ENCODE results near the gene KIF26B.
"Not testable (repeated sequence)": the region's sequence is repeated elsewhere in the genome, so short reads cannot be mapped to it uniquely, and the experiment has no call there.

KIF26B gene

DNA sequence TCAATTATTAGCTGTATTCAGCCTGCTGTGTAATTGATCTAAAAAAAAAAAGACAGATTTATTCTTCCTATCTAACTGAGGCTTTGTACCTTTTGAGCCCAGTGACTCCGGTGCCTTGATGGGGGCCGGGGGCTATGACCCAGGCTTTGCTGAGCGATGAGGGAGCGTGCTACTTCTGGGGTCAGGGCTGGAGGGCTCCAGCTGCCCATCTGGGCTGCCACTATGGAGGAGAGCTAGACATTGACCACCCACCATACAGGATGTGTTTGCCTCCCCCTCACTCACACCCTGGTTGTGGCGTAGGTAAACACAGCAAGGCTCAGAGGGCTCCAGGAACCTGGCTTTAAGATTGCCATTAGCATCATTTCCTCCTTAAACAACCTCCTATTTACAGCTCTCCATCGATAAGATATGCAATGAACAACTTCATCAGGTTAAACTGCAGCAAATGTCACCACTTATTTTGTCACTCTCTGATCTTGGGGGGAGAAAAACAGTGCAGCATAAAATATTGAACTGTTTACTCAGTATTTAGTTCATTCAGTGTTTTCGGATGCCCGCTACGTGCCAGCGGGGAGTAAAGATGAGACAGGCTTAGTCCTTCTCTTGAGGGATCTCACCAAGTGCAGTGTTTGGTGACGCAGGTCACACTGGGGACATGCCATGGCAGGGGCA, 231.6 kb downstream of the KIF26B start:
- DNase-seq (ENCODE audit: low read depth, low spot score) = no peak

DNA sequence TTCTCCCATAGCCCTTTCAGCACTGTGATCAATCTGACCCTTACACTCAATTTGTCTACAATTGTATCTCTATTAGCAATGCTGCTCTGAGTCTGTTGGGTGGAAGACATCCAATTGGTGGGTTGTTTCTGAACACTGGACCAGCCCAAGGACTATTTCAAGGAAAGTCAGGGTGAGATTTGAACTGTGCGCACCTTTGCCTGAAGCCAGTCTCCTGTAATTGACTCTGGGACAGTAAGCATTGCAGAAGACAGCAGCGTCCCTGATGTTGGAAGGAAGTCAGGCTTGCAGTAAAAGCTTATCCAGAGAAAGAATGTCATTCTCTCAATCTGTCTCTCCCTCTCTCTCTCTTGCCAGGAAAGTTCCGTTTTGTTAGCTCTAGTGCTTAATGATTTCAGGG, 233.9 kb downstream of the KIF26B start:
- no peak for DNase-seq (ENCODE audit: low read depth, low spot score)

DNA sequence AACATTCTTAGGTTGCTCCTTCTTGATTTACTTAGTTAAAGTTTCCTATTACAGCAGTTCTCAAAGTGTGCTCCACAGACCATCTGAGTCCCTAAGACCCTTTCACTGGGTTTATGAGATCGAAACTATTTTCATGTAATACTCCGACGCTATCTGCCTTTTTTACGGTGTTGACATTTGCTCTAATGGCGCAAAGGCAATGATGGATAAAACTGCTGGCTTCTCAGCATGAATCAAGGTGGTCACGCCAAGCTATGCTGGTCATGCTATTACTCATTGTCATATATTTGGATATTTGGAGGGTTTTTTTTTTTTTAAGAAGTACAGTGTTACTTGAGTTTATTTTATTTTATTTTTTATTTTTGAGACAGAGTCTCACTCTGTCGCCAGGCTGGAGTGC, 235.1 kb downstream of the KIF26B start:
- DNase-seq (ENCODE audit: low read depth, low spot score) = no peak

DNA sequence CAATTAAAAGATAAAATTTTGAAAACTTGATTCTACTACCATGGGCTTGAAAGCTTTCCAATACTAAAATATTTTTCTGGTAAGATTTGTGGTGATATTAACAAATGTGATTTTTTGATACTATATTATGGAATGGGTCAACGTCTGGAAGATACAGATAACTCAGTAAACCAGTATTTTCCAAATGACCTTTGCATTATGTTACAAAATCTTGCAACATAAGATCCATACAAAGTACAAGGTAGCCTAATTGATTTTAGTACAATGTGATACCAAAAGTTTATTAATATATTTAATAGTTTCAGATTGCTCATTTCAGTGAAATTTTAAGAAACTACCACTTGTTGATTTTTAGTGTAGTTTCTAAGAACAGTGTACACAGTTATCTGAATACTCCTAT, 236.2 kb downstream of the KIF26B start:
- DNase-seq (ENCODE audit: low read depth, low spot score) = no peak

DNA sequence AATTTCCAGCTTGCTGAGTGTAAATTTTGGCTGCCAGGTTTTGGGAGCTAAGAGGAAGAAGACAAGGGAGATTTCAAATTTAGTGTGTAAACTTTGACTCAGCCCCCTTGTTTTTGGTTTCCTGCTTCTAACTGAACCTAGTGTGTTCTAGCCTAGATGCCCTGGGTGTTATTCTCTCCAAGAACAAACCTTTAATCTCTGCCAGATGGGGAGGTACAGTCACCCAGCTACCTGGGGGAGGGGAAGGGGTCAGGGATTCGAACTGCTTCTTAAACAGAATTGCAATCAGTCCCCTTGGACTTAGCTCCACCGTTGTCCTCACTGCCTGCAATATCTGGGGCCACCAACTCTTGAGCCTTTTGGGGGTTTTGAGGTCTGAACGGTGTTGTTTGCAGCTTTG, 238.9 kb downstream of the KIF26B start:
- no peak for DNase-seq (ENCODE audit: low read depth, low spot score)

DNA sequence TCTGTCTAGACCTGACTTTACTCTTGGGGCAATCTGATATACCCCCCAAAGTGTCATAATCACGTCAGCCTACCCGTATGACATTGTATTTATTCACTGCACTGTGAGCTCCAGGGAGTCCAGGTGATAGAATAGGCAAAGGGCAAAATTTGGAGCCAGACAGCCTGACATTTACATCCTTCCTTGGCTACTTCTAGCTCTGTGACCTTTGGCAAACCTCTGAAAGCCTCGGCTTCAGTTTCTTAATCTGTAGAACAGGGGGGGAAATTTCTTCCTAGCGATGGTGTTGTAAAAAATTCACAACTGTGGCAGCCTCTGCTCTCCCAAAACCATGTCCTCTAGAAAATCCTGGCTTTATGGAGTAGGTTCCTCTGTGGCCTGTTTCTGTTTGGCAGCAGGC, 240.9 kb downstream of the KIF26B start:
- no peak for DNase-seq (ENCODE audit: low read depth, low spot score)

DNA sequence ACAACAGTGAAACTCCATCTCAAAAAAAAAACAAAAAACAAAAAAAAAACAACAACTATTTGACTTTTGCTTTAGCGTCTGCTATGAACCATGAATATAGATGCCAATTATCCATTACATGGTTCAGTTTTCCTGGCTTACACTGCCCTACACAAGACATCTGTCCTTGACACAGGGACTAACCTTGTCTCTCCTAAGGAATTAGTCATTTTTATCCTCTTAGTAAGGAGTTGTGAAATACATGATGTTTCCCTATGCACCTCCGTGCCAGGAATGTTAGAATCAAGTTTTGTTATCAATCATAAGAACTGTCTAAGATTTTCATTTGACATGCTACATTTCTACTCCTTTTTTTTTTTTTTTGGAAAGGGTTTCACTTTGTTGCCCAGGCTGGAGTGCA, 241.8 kb downstream of the KIF26B start:
- DNase-seq (ENCODE audit: low read depth, low spot score) = no peak

DNA sequence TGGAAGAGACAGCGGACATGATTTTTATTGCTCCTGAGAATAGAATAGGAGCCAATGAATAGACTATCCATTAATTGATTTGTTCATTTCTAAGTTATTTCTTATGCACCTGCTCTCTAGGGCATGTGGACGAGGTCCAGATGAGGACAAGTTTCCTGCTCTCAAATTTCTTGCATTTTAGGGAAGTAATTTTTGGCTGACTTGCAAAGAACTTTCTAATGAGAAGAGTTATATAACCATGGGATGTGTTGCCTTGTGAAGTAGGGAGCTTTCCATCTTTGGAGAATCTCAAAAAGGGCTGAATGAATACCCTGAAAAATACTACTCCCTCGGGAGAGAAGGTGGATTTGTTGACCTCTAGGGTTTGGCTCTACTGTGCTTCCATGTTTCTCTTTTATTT, 243.0 kb downstream of the KIF26B start:
- no peak for DNase-seq (ENCODE audit: low read depth, low spot score)

DNA sequence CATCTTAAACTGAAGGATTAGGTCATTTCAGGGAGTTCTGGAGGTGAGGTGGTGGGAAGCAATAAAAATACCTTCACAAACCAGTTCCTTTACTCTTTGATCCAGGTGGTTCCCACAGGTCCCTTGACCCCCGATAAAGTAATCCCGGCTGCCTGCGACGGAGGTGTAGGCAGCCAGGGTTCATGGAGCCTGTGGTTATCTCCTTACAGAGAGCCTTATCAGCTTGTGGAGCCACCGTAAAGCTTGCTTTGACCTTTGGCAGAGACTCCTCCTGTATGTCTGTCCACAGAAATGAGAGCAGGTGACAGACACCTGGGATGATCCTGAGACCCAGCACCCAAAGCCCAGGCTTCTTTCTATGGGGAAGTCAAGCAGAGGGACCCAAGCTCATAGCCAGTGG, 243.4 kb downstream of the KIF26B start:
- no peak for DNase-seq (ENCODE audit: low read depth, low spot score)

DNA sequence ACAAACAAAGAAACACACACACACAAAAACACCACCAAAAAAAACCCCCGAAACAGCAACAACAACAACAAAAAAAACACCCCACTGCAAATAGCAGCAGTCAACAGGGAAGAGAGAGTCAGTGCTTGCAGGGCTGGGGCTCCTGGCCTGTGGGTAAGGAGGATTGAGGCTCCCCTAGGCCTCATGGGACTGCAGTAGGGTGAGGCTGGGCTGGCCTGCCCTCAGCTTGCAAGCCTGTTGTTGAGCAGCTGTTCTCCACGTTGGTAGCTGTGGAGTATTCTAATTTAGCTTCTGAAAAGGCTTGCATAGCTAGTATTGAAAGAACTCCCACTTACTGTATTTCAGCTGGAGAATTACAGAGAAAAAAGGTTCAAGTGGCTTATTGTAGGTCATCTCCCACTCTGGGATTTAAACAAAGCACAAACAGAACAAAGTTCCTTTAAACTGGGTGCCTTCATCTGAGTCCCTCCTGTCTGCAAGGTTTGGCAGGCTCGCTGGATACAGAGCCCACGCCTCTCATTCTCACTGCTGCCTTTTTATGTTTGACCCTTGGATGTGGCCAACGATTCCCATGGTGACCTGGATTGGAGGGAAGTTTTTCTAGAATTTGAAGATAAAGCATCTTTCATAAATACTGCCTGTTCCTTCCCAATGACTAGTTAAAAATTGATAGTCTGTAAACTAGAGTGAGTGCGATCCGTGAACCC, 247.2 kb downstream of the KIF26B start:
- no peak for DNase-seq (ENCODE audit: low read depth, low spot score)

DNA sequence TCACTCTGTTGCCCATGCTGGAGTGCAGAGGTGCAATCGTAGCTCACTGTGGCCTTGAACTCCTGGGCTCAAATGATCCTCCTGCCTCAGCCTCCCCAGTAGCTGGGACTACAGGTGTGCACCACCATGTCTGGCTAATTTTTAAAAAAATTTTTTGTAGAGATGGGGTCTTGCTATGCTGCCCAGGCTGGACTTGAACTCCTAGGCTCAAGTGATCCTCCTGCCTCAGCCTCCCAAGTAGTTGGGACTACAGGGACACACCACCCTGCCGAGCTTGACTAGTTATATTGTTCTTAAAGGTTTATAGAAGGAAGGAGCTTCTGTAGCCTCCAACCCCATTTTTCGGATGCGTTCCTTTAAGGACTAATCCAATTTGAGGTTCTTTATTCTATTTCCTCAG, 248.2 kb downstream of the KIF26B start:
- not testable (repeated sequence) for DNase-seq (ENCODE audit: low read depth, low spot score)

DNA sequence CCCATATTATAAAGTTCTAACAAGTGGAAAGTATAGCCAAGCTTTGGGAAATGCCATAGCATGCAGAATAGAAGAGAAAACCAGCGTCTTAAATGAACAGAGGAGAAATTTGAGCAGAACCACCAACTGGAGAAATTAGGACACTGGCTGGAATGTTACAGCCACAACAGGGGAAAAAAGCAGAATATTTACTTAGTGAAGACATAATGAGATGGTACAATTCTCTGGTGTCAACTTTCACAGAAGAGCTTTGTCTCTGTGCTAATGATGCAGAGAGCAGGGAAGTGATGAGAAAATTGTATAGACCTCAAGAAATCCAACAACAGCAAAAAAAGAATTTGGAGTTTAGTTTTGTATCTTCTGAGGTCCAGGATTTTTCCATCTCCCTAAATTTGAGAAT, 249.7 kb downstream of the KIF26B start:
- no peak for DNase-seq (ENCODE audit: low read depth, low spot score)

DNA sequence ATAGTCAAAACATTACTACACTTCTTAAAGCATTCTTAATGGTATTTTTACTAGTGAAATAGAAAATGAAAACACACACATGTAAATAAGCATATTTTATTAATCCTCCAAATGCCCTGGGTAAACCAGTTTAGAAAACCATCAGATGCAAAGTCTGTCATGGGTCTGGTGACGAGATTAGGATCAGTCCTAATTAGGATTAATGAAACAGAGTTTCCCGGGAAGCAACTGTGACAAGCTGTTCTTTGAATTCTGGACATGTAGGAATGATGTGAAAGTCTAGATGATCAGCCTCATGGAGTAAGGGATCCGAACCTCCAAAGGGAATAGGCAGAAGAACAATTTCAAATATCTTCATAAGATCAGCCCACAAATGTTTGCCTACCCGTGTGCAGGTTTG, 250.2 kb downstream of the KIF26B start:
- no peak for DNase-seq (ENCODE audit: low read depth, low spot score)

DNA sequence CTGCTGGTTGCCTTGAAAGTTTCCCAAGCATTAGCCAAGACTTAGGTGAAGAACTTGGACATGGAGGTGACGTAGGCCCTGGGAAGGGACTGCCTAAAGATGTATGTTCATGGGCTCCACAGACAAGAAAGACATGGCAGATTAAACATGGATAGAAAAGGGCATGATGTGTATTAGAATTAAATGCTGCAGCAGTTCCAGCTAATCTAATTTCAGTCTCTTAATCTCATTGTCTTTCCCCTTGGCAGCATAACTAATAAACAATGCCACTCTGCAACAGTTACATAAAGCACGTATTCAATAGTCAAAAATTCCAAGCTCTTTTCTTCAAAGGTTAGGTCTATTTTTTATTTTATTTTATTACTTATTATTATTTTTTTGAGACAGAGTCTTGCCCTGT, 251.6 kb downstream of the KIF26B start:
- DNase-seq (ENCODE audit: low read depth, low spot score) = no peak

DNA sequence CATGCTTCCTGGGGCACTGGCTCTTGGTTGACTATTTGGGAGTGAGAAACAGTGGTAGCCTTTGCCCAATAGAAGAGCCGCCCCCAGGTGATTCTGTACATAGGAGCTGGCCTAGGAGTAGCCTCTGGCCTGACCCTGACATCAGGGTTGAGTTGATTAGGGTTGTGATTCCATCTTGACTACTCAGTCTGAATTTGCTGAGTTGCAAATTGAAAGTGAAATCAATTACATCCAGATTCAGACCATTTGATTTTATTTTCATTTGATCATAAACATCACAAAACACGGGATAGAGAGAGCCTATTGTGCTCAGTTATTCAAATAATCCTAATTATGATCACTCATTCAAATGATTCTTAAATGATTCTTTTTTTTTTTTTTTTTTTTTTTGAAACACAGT, 253.2 kb downstream of the KIF26B start:
- DNase-seq (ENCODE audit: low read depth, low spot score) = no peak

DNA sequence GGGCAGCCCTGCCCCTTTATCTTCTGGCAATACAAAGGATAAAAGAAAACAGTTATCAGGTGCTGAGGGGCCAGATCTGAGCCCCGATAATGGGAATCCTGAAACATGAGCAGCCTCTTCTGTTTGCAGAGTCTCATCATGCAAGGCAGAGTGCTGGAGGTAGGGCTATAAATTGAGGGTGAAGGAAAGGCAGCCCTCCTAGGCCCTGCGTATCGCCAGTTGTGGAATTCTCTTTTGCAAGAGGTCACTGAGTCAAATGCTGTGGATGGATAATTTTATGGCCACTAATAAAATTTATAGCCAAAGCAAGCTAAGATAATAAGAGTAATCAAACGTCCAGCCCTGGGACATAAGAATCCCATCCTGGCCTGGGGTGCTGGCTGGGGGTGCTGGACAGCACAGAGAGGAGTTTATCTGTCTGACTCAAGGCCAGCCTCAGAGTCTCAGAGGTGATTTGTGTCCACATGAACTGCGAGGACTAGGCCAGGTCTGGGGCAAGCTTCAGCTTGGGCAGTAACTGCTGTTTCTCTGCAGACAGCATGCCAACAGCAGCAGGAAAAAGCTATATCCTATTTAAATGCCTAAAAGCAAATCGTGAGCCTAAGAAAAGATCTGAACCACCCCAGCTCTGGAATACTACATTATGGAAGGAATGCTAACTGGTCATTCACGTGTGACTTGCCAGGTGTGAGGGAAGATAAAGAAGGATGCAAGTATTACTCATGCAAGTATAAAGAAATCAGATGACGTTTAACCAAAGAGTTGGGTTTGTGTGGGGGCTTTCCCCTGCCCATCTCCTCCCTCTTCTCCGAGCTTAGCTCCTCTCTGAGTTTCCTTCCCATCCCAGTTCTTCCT, 254.8 kb downstream of the KIF26B start:
- DNase-seq (ENCODE audit: low read depth, low spot score) = no peak

DNA sequence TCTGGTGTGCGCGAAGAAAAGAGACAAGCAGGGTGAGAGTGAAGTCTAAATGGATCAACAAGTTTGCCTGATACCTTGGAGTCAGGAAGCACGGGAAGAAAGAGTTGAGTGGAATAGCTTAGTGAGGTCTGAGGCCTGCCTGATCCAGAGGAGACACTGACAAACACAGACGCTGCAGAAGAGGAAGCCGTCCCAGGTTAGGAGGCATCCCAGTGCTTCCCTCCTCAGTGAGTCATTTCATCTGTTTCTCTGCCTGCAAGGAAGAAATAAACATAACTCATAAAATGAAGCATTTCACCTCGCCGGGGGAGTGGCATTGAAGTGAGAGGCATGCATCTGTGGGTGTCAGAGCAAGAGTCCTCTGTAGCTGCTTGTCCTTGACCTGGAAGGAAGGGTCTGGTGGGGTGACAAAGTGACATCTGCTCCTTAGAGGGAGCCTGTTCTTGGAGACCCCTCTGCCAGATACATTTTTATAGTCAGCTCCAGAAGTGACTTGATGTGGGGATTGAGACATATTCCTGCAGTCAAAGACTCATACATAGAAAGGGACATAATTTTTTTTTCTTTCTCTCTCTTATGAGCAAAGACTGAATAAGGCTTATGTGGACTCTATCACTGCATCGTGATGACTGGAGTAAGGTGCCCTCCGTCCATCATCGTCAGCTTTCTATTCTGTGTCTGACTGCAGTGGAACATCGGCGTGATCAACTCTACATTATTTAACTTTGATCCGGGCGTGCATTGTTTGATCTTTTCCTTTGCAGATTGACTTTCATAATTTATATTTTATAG, 256.7 kb downstream of the KIF26B start:
- no peak for DNase-seq (ENCODE audit: low read depth, low spot score)

DNA sequence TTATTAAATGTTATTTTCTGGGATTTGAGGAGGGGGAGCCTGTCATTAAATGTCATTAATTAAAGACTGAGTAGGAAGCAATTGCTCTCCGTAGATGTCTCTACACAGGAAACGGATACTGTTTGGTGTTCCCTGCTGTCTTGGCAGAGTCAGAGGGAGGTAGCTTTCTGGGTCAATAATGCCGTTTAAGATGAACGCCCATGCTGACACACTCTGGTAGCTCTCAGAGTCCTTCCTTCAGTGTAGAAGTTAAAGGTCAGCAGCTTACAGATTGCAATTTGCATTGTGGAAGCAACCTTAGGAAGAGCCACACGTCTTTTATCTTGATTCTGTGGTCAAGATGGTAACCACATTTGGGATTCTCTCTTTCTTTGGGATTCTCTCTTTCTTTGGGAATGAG, 257.5 kb downstream of the KIF26B start:
- no peak for DNase-seq (ENCODE audit: low read depth, low spot score)

DNA sequence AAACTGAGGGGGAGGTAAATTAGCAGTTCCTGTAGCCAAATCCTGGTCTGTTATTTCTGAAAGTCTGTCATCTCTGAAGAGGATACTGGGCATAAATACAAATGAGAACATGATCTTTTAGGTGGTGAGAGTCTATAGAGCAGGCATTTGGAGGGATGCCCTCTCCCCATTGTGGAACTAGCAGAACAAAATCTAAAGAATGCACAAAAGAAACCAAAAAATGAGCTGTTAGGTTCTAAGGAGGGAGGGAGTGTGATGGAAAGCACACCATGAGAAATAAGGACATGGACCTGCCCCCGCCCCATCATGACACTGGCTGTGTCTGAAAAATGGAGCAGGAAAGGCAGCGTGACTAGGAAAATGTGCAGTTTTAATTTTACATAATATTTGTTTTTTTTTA, 262.0 kb downstream of the KIF26B start:
- DNase-seq (ENCODE audit: low read depth, low spot score) = no peak

DNA sequence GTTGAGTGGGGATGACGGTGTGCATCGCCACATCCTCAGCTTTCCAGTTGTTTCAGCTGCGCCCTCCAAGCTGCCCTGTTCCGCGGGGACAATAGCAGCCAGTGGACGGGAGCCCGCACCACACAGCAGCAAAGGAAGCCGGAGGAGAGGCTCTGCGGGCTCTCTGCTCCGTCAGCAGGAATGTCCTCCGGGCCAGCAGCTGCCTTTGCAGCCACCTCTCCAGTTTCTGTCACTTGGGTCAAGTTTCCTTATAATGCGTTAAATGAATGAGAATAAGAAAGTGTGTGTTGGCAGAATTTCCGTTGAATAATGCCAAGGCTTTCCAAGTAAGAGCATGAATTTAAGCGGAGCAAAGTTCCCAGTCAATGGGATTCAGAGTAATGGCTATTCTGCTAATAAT, 263.3 kb downstream of the KIF26B start:
- no peak for DNase-seq (ENCODE audit: low read depth, low spot score)

DNA sequence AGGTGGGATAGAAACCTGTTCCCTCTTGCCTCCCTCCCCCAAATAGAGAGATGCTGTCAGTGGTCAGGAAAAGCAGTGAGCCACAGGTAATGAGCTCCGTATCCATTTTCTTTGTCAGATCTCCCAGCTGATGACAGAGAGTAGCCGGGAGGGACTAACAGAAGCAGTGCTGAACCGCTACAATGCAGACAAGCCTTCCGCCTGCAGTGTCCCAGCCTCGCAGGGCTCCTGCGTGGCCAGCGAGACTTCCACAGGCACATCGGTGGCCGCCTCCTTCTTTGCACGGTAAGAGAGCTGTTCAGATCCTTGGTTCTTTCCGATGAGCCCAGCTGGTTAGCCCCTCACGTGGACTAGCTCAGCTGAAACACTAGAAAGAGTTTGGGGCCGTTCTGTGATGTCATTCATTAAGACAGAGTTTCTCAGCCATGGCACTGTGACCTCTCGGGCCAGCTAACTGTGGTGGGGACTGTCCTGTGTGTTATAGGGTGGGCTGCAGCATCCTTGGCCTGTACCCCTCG, 264.7 kb downstream of the KIF26B start:
- DNase-seq (ENCODE audit: low read depth, low spot score) = no peak

DNA sequence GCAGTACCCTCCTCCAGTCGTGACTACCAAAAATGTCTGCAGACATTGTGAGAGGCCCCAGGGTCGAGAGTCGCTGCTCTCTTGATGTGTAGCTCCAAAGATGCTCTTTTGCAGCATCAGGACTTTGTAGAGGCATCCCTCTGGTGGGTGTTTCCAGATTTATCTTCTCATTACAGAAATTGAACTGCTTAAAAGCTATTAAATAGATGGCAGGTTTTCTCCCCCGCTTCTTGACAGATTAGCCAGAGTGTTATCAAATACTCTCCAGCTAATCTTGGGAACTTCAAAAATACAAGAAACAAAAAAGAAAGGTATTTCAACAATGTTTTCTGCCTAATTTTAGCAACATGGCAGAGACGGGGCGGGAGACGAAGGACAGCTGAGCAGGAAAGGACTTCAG, 265.2 kb downstream of the KIF26B start:
- no peak for DNase-seq (ENCODE audit: low read depth, low spot score)
